Activated T-helper 9 cell treated with anti-CD3 and anti-CD28 coated beads, Interleukin-2, amount 50 U/mL, for 16 hours (primary cell): ENCODE results near the gene MYO18A.

Experiments used
- DNase-seq: peaks from one replicate; pipeline ENCODE4 v3.0.0-alpha.2; 2020; ENCODE audit warnings: low read depth

The MYO18A gene

GRCh38 chr17:29024316-29024952 is 155.8 kb downstream of the MYO18A start:
- DNase-seq: no peak

- no peak for DNase-seq
Measured at GRCh38 chr17:29022074-29022473, 158.1 kb downstream of the MYO18A start.

GRCh38 chr17:29021226-29021625 is 159.0 kb downstream of the MYO18A start:
- no peak for DNase-seq
